Endodermal cell (in vitro differentiated cells): ENCODE measurements around the gene ERGIC1. TPM values are rescaled to one million over a fixed set of nuclear protein-coding genes. Genes with fewer than 3 reads are reported as not detected.
"Not testable (repeated sequence)": the region's sequence is repeated elsewhere in the genome, so short reads cannot be mapped to it uniquely, and the experiment has no call there.

ENCODE experiments used
- DNase-seq: peaks from one replicate; pipeline ENCODE4 v3.0.0-alpha.2; 2017
- H3K27ac ChIP-seq: 2 replicates; pipeline ENCODE4 v1.5.1; 2013; ENCODE audit warnings: mild to moderate bottlenecking, low read depth, low read length, moderate library complexity
- H3K27me3 ChIP-seq: 2 replicates; pipeline ENCODE4 v1.6.1; 2013; ENCODE audit warnings: mild to moderate bottlenecking, low read length, moderate library complexity; ENCODE audit not compliant: insufficient read depth, control insufficient read depth, poor library complexity, severe bottlenecking
- H3K36me3 ChIP-seq: 2 replicates; pipeline ENCODE4 v1.7.0; 2013; ENCODE audit warnings: mild to moderate bottlenecking, low read length, moderate library complexity; ENCODE audit not compliant: control insufficient read depth, insufficient read depth
- H3K4me1 ChIP-seq: one replicate; pipeline ENCODE4 v1.7.0; 2013; ENCODE audit warnings: low read length; ENCODE audit not compliant: control insufficient read depth, insufficient read depth
- H3K4me3 ChIP-seq: 2 replicates; pipeline ENCODE4 v1.5.1; 2013; ENCODE audit warnings: mild to moderate bottlenecking, low read length, moderate library complexity
- H3K9ac ChIP-seq: 2 replicates; pipeline ENCODE4 v1.6.1; 2013; ENCODE audit warnings: mild to moderate bottlenecking, low read length, moderate library complexity; ENCODE audit not compliant: poor library complexity, severe bottlenecking; ENCODE audit errors: extremely low read depth
- H3K9me3 ChIP-seq: 2 replicates; pipeline ENCODE4 v1.6.1; 2013; ENCODE audit warnings: mild to moderate bottlenecking, low read length, moderate library complexity; ENCODE audit not compliant: control insufficient read depth
- H3K27ac Mint-ChIP-seq: 2 replicates; pipeline ENCODE4 v1.8.0; 2020; ENCODE audit warnings: mixed read lengths
- H3K27me3 Mint-ChIP-seq: 2 replicates; pipeline ENCODE4 v1.8.0; 2021; ENCODE audit warnings: mild to moderate bottlenecking, mixed read lengths; ENCODE audit not compliant: insufficient read depth
- H3K36me3 Mint-ChIP-seq: 2 replicates; pipeline ENCODE4 v1.8.0; 2020; ENCODE audit warnings: low read depth, mixed read lengths
- H3K4me1 Mint-ChIP-seq: 2 replicates; pipeline ENCODE4 v1.8.0; 2020; ENCODE audit warnings: mixed read lengths
- H3K4me3 Mint-ChIP-seq: 2 replicates; pipeline ENCODE4 v1.8.0; 2020; ENCODE audit warnings: mild to moderate bottlenecking, moderate library complexity, mixed read lengths
- H3K9me3 Mint-ChIP-seq: 2 replicates; pipeline ENCODE4 v1.8.0; 2020; ENCODE audit warnings: mild to moderate bottlenecking, mixed read lengths
- WGBS, 2 experiments: methylation state at CpG; one replicate each; pipeline versions ENCODE4 v1.1.5 to v1.1.7; 2013; ENCODE audit warnings: missing lambda C conversion rate in 2 of 2, mixed read lengths in 1 of 2; ENCODE audit not compliant: insufficient coverage in 1 of 2, insufficient read length in 1 of 2; 5-methylcytosine and 5-hydroxymethylcytosine counted together
- total RNA-seq, 2 donors: library from RNA; stranded (reverse); fragmentation: NEBNext Ultra II Directional in 1 of 2; extraction: Animal tissue kit (Norgen Biotek cat#: 25700) in 1 of 2; gene quantifications; 2 replicates in 1 of 2; 3 replicates in 1 of 2; pipeline ENCODE4 v1.2.1, GENCODE V29; 2021
- TF ChIP-seq, protein P1 (sequence below): fragments of 200-600 bp; sonication (generic); conservative IDR thresholded peaks from 2 replicates; pipeline ENCODE4 v1.5.0; 2021; ENCODE audit warnings: antibody characterized with exemption, mild to moderate bottlenecking

The ERGIC1 gene
- total RNA-seq, 2 donors from 2014 or later = 81.9 to 94.8 TPM

- H3K9ac ChIP-seq = no peak overlapping the region
- WGBS, 2 experiments = 85 to 93% methylated on average over 4 to 9 of the region's 9 CpGs
- H3K9me3 Mint-ChIP-seq = peaks cover 1% of the 10 kb centered on the region
- H3K4me1 ChIP-seq = peaks cover 15% of the 10 kb centered on the region
- no peak overlapping the region for H3K4me3 Mint-ChIP-seq
- no peak overlapping the region for H3K27ac Mint-ChIP-seq
- DNase-seq = peak; percentile 46
- H3K9me3 ChIP-seq = no peaks in the 10 kb centered on the region
- H3K4me1 Mint-ChIP-seq = peaks cover 13% of the 10 kb centered on the region
- H3K36me3 Mint-ChIP-seq = no peaks in the 10 kb centered on the region
- H3K36me3 ChIP-seq = no peaks in the 10 kb centered on the region
- H3K27me3 Mint-ChIP-seq = peaks cover 2% of the 10 kb centered on the region
- no peak overlapping the region for H3K27ac ChIP-seq
- TF ChIP-seq, protein P1, sequence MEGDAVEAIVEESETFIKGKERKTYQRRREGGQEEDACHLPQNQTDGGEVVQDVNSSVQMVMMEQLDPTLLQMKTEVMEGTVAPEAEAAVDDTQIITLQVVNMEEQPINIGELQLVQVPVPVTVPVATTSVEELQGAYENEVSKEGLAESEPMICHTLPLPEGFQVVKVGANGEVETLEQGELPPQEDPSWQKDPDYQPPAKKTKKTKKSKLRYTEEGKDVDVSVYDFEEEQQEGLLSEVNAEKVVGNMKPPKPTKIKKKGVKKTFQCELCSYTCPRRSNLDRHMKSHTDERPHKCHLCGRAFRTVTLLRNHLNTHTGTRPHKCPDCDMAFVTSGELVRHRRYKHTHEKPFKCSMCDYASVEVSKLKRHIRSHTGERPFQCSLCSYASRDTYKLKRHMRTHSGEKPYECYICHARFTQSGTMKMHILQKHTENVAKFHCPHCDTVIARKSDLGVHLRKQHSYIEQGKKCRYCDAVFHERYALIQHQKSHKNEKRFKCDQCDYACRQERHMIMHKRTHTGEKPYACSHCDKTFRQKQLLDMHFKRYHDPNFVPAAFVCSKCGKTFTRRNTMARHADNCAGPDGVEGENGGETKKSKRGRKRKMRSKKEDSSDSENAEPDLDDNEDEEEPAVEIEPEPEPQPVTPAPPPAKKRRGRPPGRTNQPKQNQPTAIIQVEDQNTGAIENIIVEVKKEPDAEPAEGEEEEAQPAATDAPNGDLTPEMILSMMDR = no peak
- H3K27me3 ChIP-seq = no peaks in the 10 kb centered on the region
- no peak overlapping the region for H3K4me3 ChIP-seq
Observed at GRCh38 chr5:172786736-172787462, 47.2 kb upstream of the ERGIC1 start.

DNA sequence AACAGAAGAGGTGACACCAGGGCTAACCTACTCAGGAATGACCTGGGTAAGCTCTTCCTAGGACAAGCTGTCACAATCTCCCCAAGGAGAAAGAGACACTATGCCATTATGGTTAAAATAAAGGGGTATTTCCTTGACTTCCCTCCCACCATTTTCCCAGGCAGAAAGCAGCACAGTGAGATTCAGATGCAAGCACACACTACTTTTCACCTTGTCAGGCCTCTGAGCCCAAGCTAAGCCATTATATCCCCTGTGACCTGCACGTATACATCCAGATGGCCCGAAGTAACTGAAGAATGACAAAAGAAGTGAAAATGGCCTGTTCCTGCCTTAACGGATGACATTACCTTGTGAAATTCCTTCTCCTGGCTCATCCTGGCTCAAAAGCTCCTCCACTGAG, 46.5 kb upstream of the ERGIC1 start:
- H3K27ac Mint-ChIP-seq, H3K36me3 ChIP-seq, H3K9me3 ChIP-seq, H3K36me3 Mint-ChIP-seq, H3K27me3 Mint-ChIP-seq, H3K9me3 Mint-ChIP-seq, H3K27me3 ChIP-seq, H3K4me3 Mint-ChIP-seq, H3K4me3 ChIP-seq, H3K9ac ChIP-seq, H3K27ac ChIP-seq: not testable (repeated sequence)
- H3K4me1 ChIP-seq = peaks cover 15% of the 10 kb centered on the region
- DNase-seq = peak; percentile 72
- peaks cover 13% of the 10 kb centered on the region for H3K4me1 Mint-ChIP-seq
- 73 to 76% methylated on average over 2 to 3 of the region's 3 CpGs for WGBS, 2 experiments

- Mint-ChIP-seq H3K36me3 (no peaks in the 10 kb centered on the region), H3K4me1 (peaks cover 13% of the 10 kb centered on the region), H3K4me3 (no peak overlapping the region), H3K27me3 (peaks cover 2% of the 10 kb centered on the region), H3K9me3 (no peaks in the 10 kb centered on the region), H3K27ac (peak overlapping the region; percentile 74)
- TF ChIP-seq, protein P1 = no peak
- Histone ChIP-seq H3K9ac (no peak overlapping the region), H3K4me1 (peaks cover 15% of the 10 kb centered on the region), H3K27ac (no peak overlapping the region), H3K36me3 (no peaks in the 10 kb centered on the region), H3K27me3 (no peaks in the 10 kb centered on the region), H3K4me3 (no peak overlapping the region), H3K9me3 (no peaks in the 10 kb centered on the region)
- DNase-seq = peak; percentile 79
- 79 to 98% methylated on average over 12 to 21 of the region's 21 CpGs for WGBS, 2 experiments
Observed at GRCh38 chr5:172788771-172789686, 45.0 kb upstream of the ERGIC1 start.
